ENCODE results near the gene HOXB5.

HOXB5 gene

GRCh38 chr17:48612854-48613691, 19.5 kb upstream of the HOXB5 start:
- no peak for TF ChIP-seq CTCF (IDR thresholded peaks at IDR 0.05; ENCODE audit: insufficient read depth, missing control alignments)
- DNase-seq (ENCODE audit: insufficient read length, low spot score) (no peak), FAIRE-seq (no peak)

GRCh38 chr17:48612456-48612853, 18.9 kb upstream of the HOXB5 start:
- no peak for DNase-seq (ENCODE audit: insufficient read length, low spot score)
- no peak for FAIRE-seq
- no peak for TF ChIP-seq CTCF (IDR thresholded peaks at IDR 0.05; ENCODE audit: insufficient read depth, missing control alignments)

- no peak for FAIRE-seq
- TF ChIP-seq CTCF (IDR thresholded peaks at IDR 0.05; ENCODE audit: insufficient read depth, missing control alignments): no peak
- no peak for DNase-seq (ENCODE audit: insufficient read length, low spot score)
Measured at GRCh38 chr17:48611681-48612455, 18.3 kb upstream of the HOXB5 start.

- DNase-seq (ENCODE audit: insufficient read length, low spot score) (no peak), FAIRE-seq (no peak)
- no peak for TF ChIP-seq CTCF (IDR thresholded peaks at IDR 0.05; ENCODE audit: insufficient read depth, missing control alignments)
Measured at GRCh38 chr17:48611213-48611612, 17.6 kb upstream of the HOXB5 start.

GRCh38 chr17:48610282-48611211, 17.0 kb upstream of the HOXB5 start, which contains the start of gene HOXB7:
Gene HOXB7 (minus strand): TSS chr17:48611017. CDS start chr17:48610918, 99 bp downstream.
- FAIRE-seq (no peak), DNase-seq (ENCODE audit: insufficient read length, low spot score) (no peak)
- no peak for TF ChIP-seq CTCF (IDR thresholded peaks at IDR 0.05; ENCODE audit: insufficient read depth, missing control alignments)

- DNase-seq (ENCODE audit: insufficient read length, low spot score) (no peak), FAIRE-seq (no peak)
- no peak for TF ChIP-seq CTCF (IDR thresholded peaks at IDR 0.05; ENCODE audit: insufficient read depth, missing control alignments)
Measured at GRCh38 chr17:48609759-48610281, 16.2 kb upstream of the HOXB5 start.
